NCI-H2029 (cell line): ENCODE data around the gene ERAL1.
"Not testable (repeated sequence)": the region's sequence is repeated elsewhere in the genome, so short reads cannot be mapped to it uniquely, and the experiment has no call there.

Source experiments
- DNase-seq: peaks from one replicate; lab custom pipeline; 2025; lab: John Stamatoyannopoulos, UW

Gene ERAL1

DNA sequence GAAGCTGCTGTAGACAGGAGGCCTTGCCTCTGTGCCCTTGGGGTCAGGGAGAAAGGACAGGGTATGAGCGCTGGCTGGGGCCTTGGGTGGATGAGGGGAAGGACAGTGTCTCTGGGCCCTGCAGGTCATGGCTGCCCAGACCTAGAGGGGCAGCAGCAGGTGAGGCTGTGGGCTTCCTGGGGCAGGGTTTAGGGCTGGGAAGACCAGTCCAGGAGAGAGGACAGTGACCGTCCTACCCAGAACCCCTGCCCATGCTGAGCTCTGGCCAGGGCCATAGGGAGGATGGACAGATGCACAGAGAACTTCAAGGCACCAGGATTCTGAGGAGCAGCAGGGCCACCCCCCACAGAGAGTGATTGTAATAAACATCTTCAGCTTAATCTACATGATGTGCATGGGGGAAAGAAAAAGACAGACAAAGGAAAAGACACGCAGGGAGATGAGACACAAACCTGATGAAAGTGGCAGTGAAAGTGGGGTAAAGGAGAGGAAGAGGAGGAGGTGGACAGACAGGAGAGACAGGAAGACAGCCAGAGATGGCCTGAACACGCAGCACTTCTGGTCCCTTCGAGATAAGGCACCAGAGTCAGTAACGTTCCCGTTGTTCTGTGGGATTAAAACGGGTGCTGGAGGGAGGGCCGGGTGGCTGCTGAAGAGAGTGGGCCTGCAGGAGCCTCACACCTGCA, 25.2 kb downstream of the ERAL1 start:
- DNase-seq: no peak

GRCh38 chr17:28880572-28880945, 25.7 kb downstream of the ERAL1 start:
- no peak for DNase-seq

GRCh38 chr17:28881533-28882056, 26.8 kb downstream of the ERAL1 start:
- DNase-seq: no peak

- DNase-seq: no peak
Measured at GRCh38 chr17:28882154-28882895, 27.5 kb downstream of the ERAL1 start.

DNA sequence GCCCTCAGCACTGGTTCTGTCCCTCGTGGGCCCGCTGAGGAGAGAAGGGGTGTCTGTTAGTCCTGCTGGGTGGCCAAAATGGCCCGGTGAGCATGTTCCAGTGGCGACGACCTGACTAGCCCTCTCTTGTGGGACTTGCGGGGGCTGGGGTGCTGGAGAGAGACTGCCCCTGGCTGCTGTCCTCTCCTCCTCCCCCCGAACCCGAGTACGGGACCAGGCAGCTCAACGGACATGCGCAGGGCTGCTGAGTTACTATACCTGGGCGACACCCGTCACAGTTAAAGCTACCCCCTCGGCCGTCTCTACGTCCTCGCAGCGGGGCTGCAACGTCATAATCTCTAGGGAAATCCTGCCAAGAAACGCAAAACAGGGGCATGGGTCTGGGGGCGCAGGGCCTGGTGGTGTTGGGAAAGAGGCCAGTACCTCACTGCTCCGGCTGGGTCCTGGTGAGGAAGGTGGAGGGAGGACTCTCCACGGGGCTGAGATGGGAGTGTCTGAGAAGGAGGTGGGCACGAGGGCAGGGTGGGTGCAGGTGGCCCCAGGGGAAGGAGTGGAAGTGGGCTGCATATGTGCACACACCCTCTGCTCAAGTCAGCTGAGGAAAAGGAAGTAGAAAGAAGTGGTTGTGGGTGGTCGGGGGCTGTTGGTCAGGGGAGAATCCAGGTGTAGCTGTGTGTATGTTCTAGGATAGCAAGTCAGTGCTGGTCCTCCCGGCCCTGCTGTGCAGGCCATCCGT, 29.3 kb downstream of the ERAL1 start:
- DNase-seq: no peak

DNA sequence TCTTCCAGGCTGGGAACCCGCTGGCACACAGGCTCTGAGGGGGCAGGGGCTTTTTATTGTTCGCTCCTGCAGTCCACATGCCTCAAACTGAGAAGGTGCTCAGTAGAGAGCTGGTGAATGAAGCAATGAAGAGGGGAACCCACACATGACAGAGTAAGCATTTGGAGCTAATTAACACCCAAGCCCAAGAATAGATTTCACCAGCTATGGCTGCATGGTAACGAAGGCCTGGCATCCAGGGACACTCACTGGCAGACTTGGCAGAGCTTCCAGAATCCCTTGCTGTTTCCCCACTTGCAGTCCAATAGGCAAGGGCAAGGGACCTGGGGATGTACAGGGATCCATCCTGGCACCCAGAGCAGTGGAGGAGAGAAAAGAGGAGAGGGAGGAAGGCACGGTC, 30.5 kb downstream of the ERAL1 start:
- DNase-seq: no peak

DNA sequence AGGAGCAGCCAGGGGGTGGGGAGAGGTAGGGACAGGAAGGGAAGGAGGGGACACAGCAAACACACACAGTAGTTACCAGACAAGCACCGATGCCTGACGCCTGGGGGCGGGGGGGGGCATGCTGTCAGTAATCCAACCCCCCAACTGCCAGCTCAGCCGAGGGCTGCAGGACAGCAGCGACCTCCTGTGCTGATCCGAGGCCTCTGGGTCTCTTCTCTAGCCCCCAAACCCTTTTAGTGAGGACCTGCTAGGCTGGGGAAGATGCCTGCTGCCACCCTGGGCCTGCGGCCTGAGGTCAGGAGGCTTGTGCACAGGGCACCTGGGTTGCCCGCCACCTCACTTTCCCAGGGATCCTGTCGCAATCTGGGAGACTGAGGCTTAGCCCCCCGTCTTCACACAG, 31.1 kb downstream of the ERAL1 start:
- DNase-seq: no peak

- DNase-seq: no peak
Measured at GRCh38 chr17:28887871-28888471, 33.2 kb downstream of the ERAL1 start.

GRCh38 chr17:28888832-28889231, 34.0 kb downstream of the ERAL1 start:
- DNase-seq: no peak

GRCh38 chr17:28889996-28890395, 35.2 kb downstream of the ERAL1 start:
- no peak for DNase-seq

DNA sequence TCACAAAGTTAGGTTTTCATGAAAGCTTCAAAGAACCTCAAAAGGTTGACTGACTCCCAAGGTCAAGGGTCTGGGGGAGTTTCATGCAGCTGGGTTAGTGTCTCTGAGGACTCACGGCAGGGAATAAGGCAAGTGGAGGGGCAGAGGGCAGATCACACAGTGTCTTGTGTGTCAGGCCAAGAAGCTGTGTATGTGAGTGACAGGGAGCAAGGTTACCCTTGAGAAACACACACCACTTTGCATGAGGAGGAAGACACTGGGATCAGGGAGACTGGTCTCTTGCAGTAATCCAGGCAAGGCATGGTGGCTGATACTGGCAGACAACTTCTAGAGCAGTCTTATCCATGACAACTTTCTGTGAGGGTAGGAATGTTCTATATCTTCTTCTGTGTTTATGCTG, 36.4 kb downstream of the ERAL1 start:
- DNase-seq: no peak

DNA sequence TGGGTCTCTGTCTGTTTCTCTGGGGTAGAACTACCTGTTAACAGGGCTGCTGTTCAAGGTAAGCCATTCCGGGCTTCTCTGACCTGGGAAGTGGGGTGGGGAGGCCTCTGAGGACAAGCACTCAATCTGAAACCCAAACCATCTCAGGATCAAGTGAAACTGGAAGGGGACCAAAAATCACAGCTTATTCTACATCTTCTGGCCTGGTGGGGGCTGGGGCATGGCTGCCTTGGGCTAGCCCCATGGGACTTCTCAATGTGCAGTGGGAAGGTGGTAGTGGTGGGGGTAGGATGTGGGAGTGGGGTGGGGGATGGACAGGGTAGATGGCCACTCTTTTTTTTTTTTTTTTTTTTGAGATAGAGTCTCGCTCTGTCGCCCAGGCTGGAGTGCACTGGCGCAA, 37.2 kb downstream of the ERAL1 start:
- no peak for DNase-seq

GRCh38 chr17:28893248-28894183, 38.7 kb downstream of the ERAL1 start:
- DNase-seq: not testable (repeated sequence)

DNA sequence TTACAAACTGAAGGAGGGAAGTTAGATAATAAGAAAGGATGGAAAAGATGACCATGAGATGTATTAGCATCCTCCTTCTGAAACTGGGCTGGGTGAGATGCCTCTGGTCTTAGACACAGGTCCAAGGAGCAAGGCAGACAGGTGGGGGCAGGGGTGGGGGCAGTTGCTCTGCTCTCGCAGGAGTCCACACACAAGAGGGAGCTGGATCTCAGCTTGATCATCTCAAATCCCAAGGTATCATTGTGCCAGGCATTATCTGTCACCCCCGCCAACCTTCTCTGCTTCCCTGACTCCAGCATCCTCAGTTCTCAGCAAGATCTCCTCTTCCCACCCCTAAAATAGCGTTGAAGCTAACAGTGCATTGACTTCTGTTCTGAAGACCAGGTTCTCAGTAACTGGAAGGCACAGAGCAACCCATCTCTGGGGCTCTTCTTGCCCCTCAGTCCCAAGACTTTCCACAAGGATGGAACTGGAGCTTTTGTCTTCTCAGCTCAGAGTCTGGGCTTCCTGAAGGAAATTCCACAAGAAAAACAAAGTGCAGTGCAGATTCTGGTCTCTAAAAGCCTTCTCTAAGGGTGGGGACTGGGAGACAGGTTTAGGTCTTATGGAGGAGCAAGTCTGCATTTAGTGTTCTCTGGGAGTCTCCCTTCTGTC, 41.1 kb downstream of the ERAL1 start:
- no peak for DNase-seq

DNA sequence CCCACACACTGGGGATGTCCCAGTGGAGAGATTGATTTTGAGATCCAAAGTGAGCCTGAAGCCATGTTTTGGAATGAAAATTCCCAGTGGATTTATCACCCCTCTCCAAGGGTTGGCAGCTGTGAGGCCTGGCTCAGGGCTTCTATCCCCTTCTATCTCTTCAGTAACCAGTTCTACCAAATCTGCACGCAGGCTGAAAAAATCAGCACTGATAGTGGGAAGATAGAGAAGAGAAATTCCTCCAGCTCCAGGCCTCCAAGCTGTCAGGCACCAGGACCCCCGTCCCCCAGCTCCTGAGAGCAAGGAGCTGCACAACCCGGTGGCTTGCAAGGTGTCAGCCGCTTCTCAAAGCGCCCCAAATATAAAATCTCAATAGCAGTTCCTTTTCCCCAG, 41.7 kb downstream of the ERAL1 start:
- no peak for DNase-seq

DNA sequence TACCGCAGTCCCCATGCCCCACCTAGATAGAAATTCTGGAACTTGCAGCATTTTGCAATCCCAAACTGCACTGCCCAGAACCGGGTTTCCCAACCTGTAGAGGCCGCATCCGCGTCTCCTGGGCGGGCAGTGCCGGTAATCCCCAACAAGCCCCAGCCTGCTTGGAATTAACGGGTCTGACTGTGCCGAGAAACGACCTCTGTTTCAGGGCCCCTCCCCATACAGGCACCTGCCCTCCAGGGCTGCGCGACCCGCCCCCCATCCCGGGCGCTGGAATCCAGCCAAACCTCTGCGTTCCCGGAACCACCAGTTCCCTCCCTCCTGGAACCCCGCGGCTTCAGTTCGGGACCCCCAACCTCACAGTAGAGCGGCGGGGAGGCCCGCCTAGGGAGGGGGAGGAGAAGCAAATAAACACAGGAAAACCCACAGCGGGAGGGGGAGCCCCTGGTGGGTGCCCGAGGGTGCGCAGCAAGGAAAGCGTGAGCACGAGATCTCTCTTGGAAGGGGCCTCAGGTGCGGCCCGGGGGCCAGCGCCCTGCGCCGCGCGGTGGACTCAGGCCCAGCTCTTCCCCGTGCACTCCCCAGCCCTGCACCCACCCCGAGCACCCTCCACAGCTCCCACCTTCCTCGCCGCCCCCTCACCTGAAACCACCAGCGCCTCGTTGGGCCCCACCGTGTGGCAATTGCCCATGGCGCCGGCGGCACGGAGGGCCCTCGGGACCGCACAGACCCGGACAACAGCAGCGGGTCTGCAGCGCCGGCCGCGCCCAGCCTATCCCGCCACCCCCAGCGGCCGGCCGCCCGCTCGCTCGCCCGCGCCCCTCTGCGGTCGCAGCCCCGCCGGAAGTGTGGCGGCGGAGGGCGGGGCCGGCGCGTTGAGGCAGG, 42.3 kb downstream of the ERAL1 start, which contains the start of gene FLOT2:
FLOT2 (minus strand) TSS at position 850 of the 885 bp plus-strand sequence; CDS start at position 691, 159 bp downstream.
- DNase-seq: peak; percentile 5

DNA sequence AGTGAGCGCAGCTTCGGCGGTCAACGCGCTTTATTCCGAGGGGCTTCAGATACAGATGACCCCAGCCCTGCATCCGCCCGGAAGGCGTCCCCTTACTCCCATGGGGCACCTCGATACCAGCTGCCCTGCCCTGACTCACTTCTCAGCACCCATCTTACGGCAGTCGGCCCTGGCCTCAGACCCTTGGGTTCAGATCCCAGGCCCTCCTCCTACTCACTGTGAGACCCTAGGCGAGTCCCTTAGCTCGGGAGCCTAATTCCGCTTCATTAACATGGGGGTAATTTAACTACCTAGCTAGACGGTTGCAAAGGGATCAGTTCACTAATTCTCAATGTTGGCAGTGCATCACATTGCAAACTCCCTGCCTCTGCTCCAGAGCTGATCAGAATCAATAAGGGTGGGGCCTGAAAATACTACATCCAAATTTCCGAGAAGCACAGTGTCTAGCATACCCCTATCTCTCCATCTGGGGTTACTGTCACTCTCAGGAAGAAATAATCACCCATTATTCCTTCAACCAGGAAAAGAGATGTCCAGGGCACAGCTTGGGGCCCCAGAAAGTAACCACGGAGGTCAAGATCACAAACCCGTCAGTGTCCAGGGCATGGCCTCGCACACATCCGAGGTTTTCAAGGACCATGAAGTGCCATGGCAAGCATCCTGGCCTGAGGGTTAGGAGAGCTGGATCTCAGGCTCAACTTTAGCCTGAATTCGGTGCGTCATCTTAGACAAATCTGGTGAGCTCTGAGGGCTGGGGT, 43.1 kb downstream of the ERAL1 start:
- DNase-seq: no peak

DNA sequence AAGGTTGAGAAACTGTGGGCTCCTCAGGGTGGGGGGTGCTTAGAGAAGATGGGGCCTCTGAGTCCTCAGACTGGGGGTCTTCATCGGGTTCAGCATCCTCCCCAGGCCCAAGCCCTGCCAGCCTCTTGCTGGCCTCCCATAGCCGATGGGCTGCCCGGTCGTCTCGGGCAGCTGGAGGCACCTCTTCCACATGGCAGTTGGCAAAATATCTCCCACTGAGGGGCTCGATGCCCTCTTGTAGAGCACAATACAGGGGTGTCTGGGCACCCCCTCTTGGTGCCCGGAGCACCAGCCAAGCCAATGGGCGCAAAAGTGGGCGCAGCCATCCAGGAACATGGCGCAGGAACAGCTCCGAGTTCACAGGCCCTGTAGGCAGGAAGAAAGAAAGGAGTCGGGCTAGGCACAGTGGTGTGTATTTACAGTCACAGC, 43.7 kb downstream of the ERAL1 start:
- no peak for DNase-seq
